Upper lobe of left lung (tissue), 4 donors: ENCODE results near the gene PROSER1.

Experiments
- CTCF ChIP-seq, 6 experiments: fragments of 450-650 bp in 4 of 6; fragments of 200-600 bp in 2 of 6; sonication (generic) in 2 of 6; IDR thresholded peaks; one replicate each; pipeline ENCODE4 v1.5.1; 2016 to 2019; ENCODE audit warnings: antibody characterized with exemption in 6 of 6
- EP300 ChIP-seq, 4 donors: sonication (generic); formaldehyde crosslinking; IDR thresholded peaks; one replicate each; pipeline ENCODE4 v1.5.1; 2017; ENCODE audit warnings: antibody characterized with exemption in 4 of 4, control low read depth in 2 of 4

GRCh38 chr13:39012608-39013007 lies 25.3 kb downstream of the PROSER1 start:
- no peak for TF ChIP-seq CTCF (IDR thresholded peaks at IDR 0.05)
- TF ChIP-seq EP300 (IDR thresholded peaks at IDR 0.05) = no peak
